CD14-positive monocyte (primary cell): ENCODE measurements around the gene SLC38A5. TPM values are rescaled to one million over a fixed set of nuclear protein-coding genes. Genes with fewer than 3 reads are reported as not detected.

Experiments used
- DNase-seq, 3 donors: peaks; one replicate each; pipeline ENCODE4 v3.0.0-alpha.2; 2011 to 2022
- H2AFZ ChIP-seq: 2 replicates; pipeline ENCODE4 v1.6.0; 2012; ENCODE audit warnings: mild to moderate bottlenecking, low read depth, low read length, inconsistent platforms; ENCODE audit not compliant: insufficient read depth, poor library complexity, severe bottlenecking
- H3K27ac ChIP-seq, 2 donors: 1 replicate in 1 of 2; 2 replicates in 1 of 2; pipeline ENCODE4 v1.5.1; 2012 to 2013; ENCODE audit warnings: low read length in 2 of 2, control low read depth in 1 of 2, inconsistent platforms in 1 of 2, low read depth in 1 of 2, mild to moderate bottlenecking in 1 of 2
- H3K27me3 ChIP-seq, 2 donors: one replicate each; pipeline versions ENCODE4 v1.6.0 to v1.6.1; 2011 to 2013; ENCODE audit warnings: low read length in 2 of 2; ENCODE audit not compliant: control insufficient read depth in 2 of 2, insufficient read depth in 2 of 2
- H3K36me3 ChIP-seq, 2 donors: replicated peaks in 1 of 2; 1 replicate in 1 of 2; 2 replicates in 1 of 2; pipeline versions ENCODE4 v1.5.1 to v1.6.1; 2012 to 2013; ENCODE audit warnings: low read length in 2 of 2, control low read depth in 1 of 2, inconsistent platforms in 1 of 2, mild to moderate bottlenecking in 1 of 2; ENCODE audit not compliant: insufficient read depth in 2 of 2, control insufficient read depth in 1 of 2
- H3K4me1 ChIP-seq, 2 donors: 1 replicate in 1 of 2; 2 replicates in 1 of 2; pipeline versions ENCODE4 v1.5.1 to v1.6.1; 2012 to 2013; ENCODE audit warnings: low read length in 2 of 2, control low read depth in 1 of 2, inconsistent platforms in 1 of 2, mild to moderate bottlenecking in 1 of 2, moderate library complexity in 1 of 2; ENCODE audit not compliant: insufficient read depth in 2 of 2, control insufficient read depth in 1 of 2
- H3K4me2 ChIP-seq: replicated peaks from 2 replicates; pipeline ENCODE3; 2012; ENCODE audit warnings: low read length, moderate library complexity, mild to moderate bottlenecking; ENCODE audit not compliant: poor library complexity, severe bottlenecking; ENCODE audit errors: extremely low read depth
- H3K4me3 ChIP-seq, 3 experiments: fragments of 200-600 bp in 1 of 3; sonication (generic) in 1 of 3; replicated peaks in 1 of 3; 1 replicate in 2 of 3; 2 replicates in 1 of 3; pipeline ENCODE4 v1.5.1; 2011 to 2013; ENCODE audit warnings: low read length in 3 of 3, mild to moderate bottlenecking in 3 of 3, control low read depth in 2 of 3, low read depth in 2 of 3, inconsistent platforms in 1 of 3, moderate library complexity in 1 of 3
- H3K79me2 ChIP-seq: 2 replicates; pipeline ENCODE4 v1.6.0; 2012; ENCODE audit warnings: mild to moderate bottlenecking, control low read depth, inconsistent platforms, low read length, moderate library complexity; ENCODE audit not compliant: insufficient read depth
- H3K9ac ChIP-seq: 2 replicates; pipeline ENCODE4 v1.6.0; 2017; ENCODE audit warnings: low read length, mild to moderate bottlenecking; ENCODE audit not compliant: insufficient read depth, poor library complexity, severe bottlenecking
- H3K9me3 ChIP-seq, 2 donors: replicated peaks in 1 of 2; 1 replicate in 1 of 2; 2 replicates in 1 of 2; pipeline versions ENCODE4 v1.5.1 to v1.6.1; 2012 to 2013; ENCODE audit warnings: low read length in 2 of 2, control low read depth in 1 of 2; ENCODE audit not compliant: control insufficient read depth in 1 of 2, insufficient read depth in 1 of 2
- H4K20me1 ChIP-seq: 2 replicates; pipeline ENCODE4 v1.6.0; 2012; ENCODE audit warnings: mild to moderate bottlenecking, low read length, control low read depth, moderate library complexity; ENCODE audit not compliant: insufficient read depth
- H3K27ac Mint-ChIP-seq, 7 donors: one replicate each; pipeline ENCODE4 v1.8.0; 2020; ENCODE audit warnings: mild to moderate bottlenecking in 7 of 7, mixed read lengths in 7 of 7, moderate library complexity in 6 of 7, inconsistent platforms in 2 of 7
- H3K27me3 Mint-ChIP-seq, 3 donors: one replicate each; pipeline ENCODE4 v1.8.0; 2021 to 2022; ENCODE audit warnings: low read depth in 3 of 3, mild to moderate bottlenecking in 3 of 3, mixed read lengths in 3 of 3, moderate library complexity in 3 of 3, inconsistent platforms in 1 of 3
- H3K36me3 Mint-ChIP-seq, 2 donors: one replicate each; pipeline ENCODE4 v1.8.0; 2020; ENCODE audit warnings: mixed read lengths in 2 of 2, inconsistent platforms in 1 of 2, mild to moderate bottlenecking in 1 of 2
- H3K4me1 Mint-ChIP-seq: one replicate; pipeline ENCODE4 v1.8.0; 2020; ENCODE audit warnings: mild to moderate bottlenecking, mixed read lengths
- H3K4me3 Mint-ChIP-seq, 2 donors: one replicate each; pipeline ENCODE4 v1.8.0; 2020; ENCODE audit warnings: mild to moderate bottlenecking in 2 of 2, mixed read lengths in 2 of 2, moderate library complexity in 1 of 2
- H3K9me3 Mint-ChIP-seq, 7 donors: one replicate each; pipeline ENCODE4 v1.8.0; 2020 to 2022; ENCODE audit warnings: mixed read lengths in 7 of 7, mild to moderate bottlenecking in 6 of 7, moderate library complexity in 6 of 7, inconsistent platforms in 2 of 7
- WGBS: methylation state at CpG from one replicate; pipeline ENCODE4 v1.1.5; 2013; ENCODE audit warnings: missing lambda C conversion rate; ENCODE audit not compliant: insufficient coverage; 5-methylcytosine and 5-hydroxymethylcytosine counted together
- intact Hi-C, 2 donors: fragments of 100-400 bp; cut with micrococcal nuclease; formaldehyde crosslinking; loops; one replicate each; pipeline versions ENCODE4 v1.15.0 to v1.15.1; 2023
- polyA plus RNA-seq, 3 donors: library from polyadenylated mRNA; depleted of rRNA in 1 of 3; unstranded in 2 of 3; stranded (reverse) in 1 of 3; fragments of 300-500 nt in 2 of 3; fragments of >200 nt in 1 of 3; fragmentation: Illumina TruSeq in 2 of 3; gene quantifications; 1 replicate in 2 of 3; 2 replicates in 1 of 3; pipeline ENCODE4 v1.2.3, GENCODE V29; 2012 to 2021
- TF ChIP-seq, protein P1 (sequence below): fragments of 200-600 bp; IDR thresholded peaks from one replicate; pipeline ENCODE4 v1.8.0; 2022; ENCODE audit warnings: antibody characterized with exemption, mild to moderate bottlenecking

SLC38A5 gene
- polyA plus RNA-seq, 3 donors: 0.60 to 0.94 (median 0.69) TPM

DNA sequence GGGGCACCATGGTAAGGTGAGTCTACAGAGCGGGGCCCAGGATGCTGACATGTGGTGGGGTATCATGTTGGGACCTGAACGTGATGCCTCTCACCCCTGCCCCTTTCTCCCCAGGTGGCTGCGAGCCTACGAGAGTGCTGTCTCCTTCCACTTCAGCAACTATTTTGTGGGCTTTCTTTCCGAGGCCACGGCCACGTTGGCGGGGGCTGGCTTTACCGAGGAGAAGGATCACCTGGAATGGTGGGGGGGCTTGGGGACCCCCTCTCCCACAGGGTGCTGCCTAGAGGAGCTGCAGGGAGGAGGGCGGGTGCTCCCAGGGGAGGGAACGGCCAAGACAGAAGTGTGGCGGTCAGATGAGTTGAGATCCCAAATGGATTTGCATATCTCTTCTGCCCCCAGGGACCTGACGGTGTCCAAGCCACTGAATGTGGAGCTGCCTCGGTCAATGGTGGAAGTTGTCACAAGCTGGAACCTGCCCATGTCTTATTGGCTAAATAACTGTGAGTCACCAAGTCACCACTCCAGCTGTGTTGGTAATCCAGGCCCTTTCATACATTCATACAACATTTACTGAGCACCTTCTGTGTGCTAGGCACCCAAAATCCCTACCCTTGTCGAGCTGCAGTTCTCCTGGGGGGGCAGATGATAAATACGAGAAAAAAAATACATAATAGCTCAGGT, 44.2 kb upstream of the SLC38A5 start:
- Mint-ChIP-seq H3K36me3 (peaks cover 12 to 24% of the 10 kb centered on the region in 2 donors), H3K27ac (no peak overlapping the region), H3K27me3 (peaks cover 0 to 7% (median 0%) of the 10 kb centered on the region in 3 donors), H3K4me1 (peaks cover 7% of the 10 kb centered on the region), H3K9me3 (peaks cover 0 to 5% (median 1%) of the 10 kb centered on the region in 7 donors), H3K4me3 (no peak overlapping the region)
- Histone ChIP-seq H3K79me2 (no peaks in the 10 kb centered on the region), H3K9ac (no peak overlapping the region), H3K27me3 (no peaks in the 10 kb centered on the region), H3K4me1 (peaks cover 4 to 5% of the 10 kb centered on the region in 2 donors), H2AFZ (no peak overlapping the region), H3K9me3 (no peaks in the 10 kb centered on the region), H3K4me2 (no peak overlapping the region), H3K4me3 (no peak overlapping the region), H3K36me3 (no peaks in the 10 kb centered on the region), H4K20me1 (no peaks in the 10 kb centered on the region), H3K27ac (no peak overlapping the region)
- no peak for DNase-seq
- intact Hi-C loops: no loop called here
- TF ChIP-seq, protein P1, sequence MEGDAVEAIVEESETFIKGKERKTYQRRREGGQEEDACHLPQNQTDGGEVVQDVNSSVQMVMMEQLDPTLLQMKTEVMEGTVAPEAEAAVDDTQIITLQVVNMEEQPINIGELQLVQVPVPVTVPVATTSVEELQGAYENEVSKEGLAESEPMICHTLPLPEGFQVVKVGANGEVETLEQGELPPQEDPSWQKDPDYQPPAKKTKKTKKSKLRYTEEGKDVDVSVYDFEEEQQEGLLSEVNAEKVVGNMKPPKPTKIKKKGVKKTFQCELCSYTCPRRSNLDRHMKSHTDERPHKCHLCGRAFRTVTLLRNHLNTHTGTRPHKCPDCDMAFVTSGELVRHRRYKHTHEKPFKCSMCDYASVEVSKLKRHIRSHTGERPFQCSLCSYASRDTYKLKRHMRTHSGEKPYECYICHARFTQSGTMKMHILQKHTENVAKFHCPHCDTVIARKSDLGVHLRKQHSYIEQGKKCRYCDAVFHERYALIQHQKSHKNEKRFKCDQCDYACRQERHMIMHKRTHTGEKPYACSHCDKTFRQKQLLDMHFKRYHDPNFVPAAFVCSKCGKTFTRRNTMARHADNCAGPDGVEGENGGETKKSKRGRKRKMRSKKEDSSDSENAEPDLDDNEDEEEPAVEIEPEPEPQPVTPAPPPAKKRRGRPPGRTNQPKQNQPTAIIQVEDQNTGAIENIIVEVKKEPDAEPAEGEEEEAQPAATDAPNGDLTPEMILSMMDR: no peak
- 100% methylated on average over 1 of the region's 16 CpGs for WGBS

DNA sequence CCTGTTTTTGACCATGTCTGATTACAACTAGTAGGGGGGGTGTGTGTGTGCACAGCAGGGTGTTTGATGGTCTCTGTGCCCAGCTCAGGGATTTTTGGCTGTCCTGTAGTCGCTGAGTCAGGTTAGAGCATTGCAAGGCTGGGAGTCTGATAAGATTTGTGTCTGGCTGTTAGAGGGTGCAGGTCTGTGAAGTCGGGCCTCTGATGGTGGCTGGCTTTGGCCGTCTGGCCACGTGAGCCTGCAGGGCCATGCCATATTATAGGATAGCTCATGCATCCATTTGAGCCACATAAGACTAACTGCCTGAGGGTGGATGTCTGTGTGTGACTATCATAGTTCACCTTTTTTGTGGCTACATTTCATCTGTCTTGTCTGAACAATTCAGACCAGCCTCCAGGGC, 43.6 kb upstream of the SLC38A5 start:
- Mint-ChIP-seq H3K36me3 (peaks cover 12 to 24% of the 10 kb centered on the region in 2 donors), H3K9me3 (peaks cover 0 to 6% (median 1%) of the 10 kb centered on the region in 7 donors), H3K27me3 (peaks cover 0 to 7% (median 0%) of the 10 kb centered on the region in 3 donors), H3K4me1 (peaks cover 8% of the 10 kb centered on the region), H3K4me3 (no peak overlapping the region), H3K27ac (peak overlapping the region in 1 of 7 donors; percentile 65)
- TF ChIP-seq, protein P1: no peak
- Histone ChIP-seq H3K79me2 (no peaks in the 10 kb centered on the region), H2AFZ (no peak overlapping the region), H3K27ac (no peak overlapping the region), H3K9me3 (no peaks in the 10 kb centered on the region), H4K20me1 (no peaks in the 10 kb centered on the region), H3K27me3 (no peaks in the 10 kb centered on the region), H3K4me2 (no peak overlapping the region), H3K36me3 (no peaks in the 10 kb centered on the region), H3K4me3 (no peak overlapping the region), H3K4me1 (peaks cover 6 to 7% of the 10 kb centered on the region in 2 donors), H3K9ac (no peak overlapping the region)
- DNase-seq: no peak
- 88% methylated on average over 1 of the region's 4 CpGs for WGBS
- intact Hi-C loops: no loop called here
